HG03460 (cell line): ENCODE measurements around the gene KCNB1.
"Not testable (repeated sequence)": the region's sequence is repeated elsewhere in the genome, so short reads cannot be mapped to it uniquely, and the experiment has no call there.

Experiments used
- ATAC-seq: cut with Tn5 transposase; IDR thresholded peaks from one replicate; pipeline ENCODE4 v1.9.1; 2021; ENCODE audit not compliant: unreplicated experiment

Gene KCNB1

GRCh38 chr20:49411221-49411925, 71.1 kb downstream of the KCNB1 start:
- ATAC-seq: no peak

GRCh38 chr20:49409975-49410621, 72.4 kb downstream of the KCNB1 start:
- not testable (repeated sequence) for ATAC-seq

GRCh38 chr20:49409302-49409974, 73.0 kb downstream of the KCNB1 start:
- ATAC-seq: no peak

GRCh38 chr20:49408509-49409104, 73.9 kb downstream of the KCNB1 start:
- ATAC-seq: no peak

GRCh38 chr20:49406666-49407065, 75.8 kb downstream of the KCNB1 start:
- ATAC-seq: no peak

GRCh38 chr20:49405696-49406095, 76.8 kb downstream of the KCNB1 start:
- ATAC-seq: no peak

GRCh38 chr20:49405062-49405683, 77.3 kb downstream of the KCNB1 start:
- no peak for ATAC-seq

- ATAC-seq: no peak
Measured at GRCh38 chr20:49404461-49404860, 78.0 kb downstream of the KCNB1 start.

- no peak for ATAC-seq
Measured at GRCh38 chr20:49403911-49404310, 78.6 kb downstream of the KCNB1 start.

GRCh38 chr20:49403012-49403411, 79.5 kb downstream of the KCNB1 start:
- ATAC-seq: no peak

- ATAC-seq: no peak
Measured at GRCh38 chr20:49400904-49401303, 81.6 kb downstream of the KCNB1 start.

- no peak for ATAC-seq
Measured at GRCh38 chr20:49400410-49400809, 82.1 kb downstream of the KCNB1 start.

GRCh38 chr20:49399329-49399728, 83.1 kb downstream of the KCNB1 start:
- no peak for ATAC-seq

- no peak for ATAC-seq
Measured at GRCh38 chr20:49398401-49399144, 83.9 kb downstream of the KCNB1 start.

GRCh38 chr20:49397525-49397924, 84.9 kb downstream of the KCNB1 start:
- ATAC-seq: no peak

- no peak for ATAC-seq
Measured at GRCh38 chr20:49396230-49396629, 86.2 kb downstream of the KCNB1 start.

GRCh38 chr20:49395659-49396058, 86.8 kb downstream of the KCNB1 start:
- no peak for ATAC-seq

- no peak for ATAC-seq
Measured at GRCh38 chr20:49395183-49395582, 87.3 kb downstream of the KCNB1 start.

- no peak for ATAC-seq
Measured at GRCh38 chr20:49394757-49395156, 87.7 kb downstream of the KCNB1 start.

- no peak for ATAC-seq
Measured at GRCh38 chr20:49394264-49394663, 88.2 kb downstream of the KCNB1 start.

- no peak for ATAC-seq
Measured at GRCh38 chr20:49393803-49394202, 88.7 kb downstream of the KCNB1 start.
